ENCODE results near the gene FILIP1L.

Gene FILIP1L

GRCh38 chr3:99919694-99920093, 194.6 kb downstream of the FILIP1L start:
- no peak overlapping the region for H3K4me3 ChIP-seq (ENCODE audit: low read depth, low read length)
- no peak for DNase-seq (ENCODE audit: low read depth)

GRCh38 chr3:99918715-99919114, 195.6 kb downstream of the FILIP1L start:
- DNase-seq (ENCODE audit: low read depth), result no peak
- H3K4me3 ChIP-seq (ENCODE audit: low read depth, low read length), result no peak overlapping the region

GRCh38 chr3:99915906-99916432, 198.3 kb downstream of the FILIP1L start:
- DNase-seq (ENCODE audit: low read depth), result no peak
- no peak overlapping the region for H3K4me3 ChIP-seq (ENCODE audit: low read depth, low read length)

GRCh38 chr3:99911433-99911832, 202.9 kb downstream of the FILIP1L start:
- DNase-seq (ENCODE audit: low read depth), result no peak

GRCh38 chr3:99910752-99911290, 203.5 kb downstream of the FILIP1L start:
- DNase-seq (ENCODE audit: low read depth), result no peak
- H3K4me3 ChIP-seq (ENCODE audit: low read depth, low read length), result no peak overlapping the region

More at GRCh38 chr3:99911433-99911832, 202.9 kb downstream of the FILIP1L start:
- no peak overlapping the region for H3K4me3 ChIP-seq (ENCODE audit: low read depth, low read length)

GRCh38 chr3:99909714-99910495, 204.4 kb downstream of the FILIP1L start:
- no peak overlapping the region for H3K4me3 ChIP-seq (ENCODE audit: low read depth, low read length)
- peak; percentile 67 for DNase-seq (ENCODE audit: low read depth)

GRCh38 chr3:99907959-99908544, 206.2 kb downstream of the FILIP1L start:
- H3K4me3 ChIP-seq (ENCODE audit: low read depth, low read length), result no peak overlapping the region
- DNase-seq (ENCODE audit: low read depth), result no peak

GRCh38 chr3:99903869-99904268, 210.4 kb downstream of the FILIP1L start:
- no peak overlapping the region for H3K4me3 ChIP-seq (ENCODE audit: low read depth, low read length)
- no peak for DNase-seq (ENCODE audit: low read depth)

- H3K4me3 ChIP-seq (ENCODE audit: low read depth, low read length), result no peak overlapping the region
- DNase-seq (ENCODE audit: low read depth), result no peak
Observed at GRCh38 chr3:99902091-99902490, 212.2 kb downstream of the FILIP1L start.

- no peak overlapping the region for H3K4me3 ChIP-seq (ENCODE audit: low read depth, low read length)
- DNase-seq (ENCODE audit: low read depth), result peak; percentile 81
Observed at GRCh38 chr3:99901200-99901926, 212.9 kb downstream of the FILIP1L start.

- no peak for DNase-seq (ENCODE audit: low read depth)
- H3K4me3 ChIP-seq (ENCODE audit: low read depth, low read length), result no peak overlapping the region
Observed at GRCh38 chr3:99900248-99900647, 214.1 kb downstream of the FILIP1L start.

- H3K4me3 ChIP-seq (ENCODE audit: low read depth, low read length), result no peak overlapping the region
Observed at GRCh38 chr3:99899603-99900002, 214.7 kb downstream of the FILIP1L start.

GRCh38 chr3:99896482-99896881, 217.8 kb downstream of the FILIP1L start:
- no peak for DNase-seq (ENCODE audit: low read depth)
- no peak overlapping the region for H3K4me3 ChIP-seq (ENCODE audit: low read depth, low read length)

More at GRCh38 chr3:99899603-99900002, 214.7 kb downstream of the FILIP1L start:
- no peak for DNase-seq (ENCODE audit: low read depth)

GRCh38 chr3:99895703-99896441, 218.4 kb downstream of the FILIP1L start:
- H3K4me3 ChIP-seq (ENCODE audit: low read depth, low read length), result no peak overlapping the region
- DNase-seq (ENCODE audit: low read depth), result peak; percentile 83

GRCh38 chr3:99895131-99895696, 219.1 kb downstream of the FILIP1L start:
- no peak overlapping the region for H3K4me3 ChIP-seq (ENCODE audit: low read depth, low read length)
- no peak for DNase-seq (ENCODE audit: low read depth)

- H3K4me3 ChIP-seq (ENCODE audit: low read depth, low read length), result no peak overlapping the region
Observed at GRCh38 chr3:99892332-99892731, 222.0 kb downstream of the FILIP1L start.

GRCh38 chr3:99891610-99892285, 222.6 kb downstream of the FILIP1L start:
- H3K4me3 ChIP-seq (ENCODE audit: low read depth, low read length), result no peak overlapping the region
- no peak for DNase-seq (ENCODE audit: low read depth)

More at GRCh38 chr3:99892332-99892731, 222.0 kb downstream of the FILIP1L start:
- DNase-seq (ENCODE audit: low read depth), result no peak

- DNase-seq (ENCODE audit: low read depth), result no peak
- H3K4me3 ChIP-seq (ENCODE audit: low read depth, low read length), result no peak overlapping the region
Observed at GRCh38 chr3:99885851-99886250, 228.4 kb downstream of the FILIP1L start.
